HEK293 (cell line): ENCODE results near the gene DCC.

Experiments used
- GLI4 ChIP-seq: fragments of 450-650 bp; formaldehyde crosslinking; IDR thresholded peaks from 2 replicates; pipeline ENCODE4 v1.5.1; 2016; ENCODE audit warnings: missing biosample characterization, missing genetic modification characterization
- TCF7L2 ChIP-seq: IDR thresholded peaks from 2 replicates; pipeline ENCODE4 v1.6.1; 2011; ENCODE audit warnings: low read depth, mild to moderate bottlenecking, inconsistent platforms, low read length, moderate library complexity, borderline replicate concordance
- ZBTB20 ChIP-seq: fragments of 450-650 bp; formaldehyde crosslinking; IDR thresholded peaks from 2 replicates; pipeline ENCODE4 v1.5.1; 2016; ENCODE audit warnings: missing biosample characterization, missing genetic modification characterization
- ZNF169 ChIP-seq: fragments of 450-650 bp; formaldehyde crosslinking; IDR thresholded peaks from 2 replicates; pipeline ENCODE4 v1.5.1; 2016; ENCODE audit warnings: missing biosample characterization, missing genetic modification characterization
- ZNF214 ChIP-seq: fragments of 450-650 bp; formaldehyde crosslinking; IDR thresholded peaks from 2 replicates; pipeline ENCODE4 v1.5.1; 2017; ENCODE audit warnings: missing biosample characterization, mild to moderate bottlenecking, missing genetic modification characterization, borderline replicate concordance
- ZNF341 ChIP-seq: fragments of 450-650 bp; formaldehyde crosslinking; IDR thresholded peaks from 2 replicates; pipeline ENCODE4; 2016; ENCODE audit warnings: low read depth, missing biosample characterization, missing genetic modification characterization
- ZNF423 ChIP-seq: fragments of 450-650 bp; formaldehyde crosslinking; IDR thresholded peaks from 2 replicates; pipeline ENCODE4 v1.5.1; 2016; ENCODE audit warnings: missing biosample characterization, missing genetic modification characterization
- ZNF621 ChIP-seq: fragments of 450-650 bp; formaldehyde crosslinking; IDR thresholded peaks from 2 replicates; pipeline ENCODE4 v1.5.1; 2017; ENCODE audit warnings: missing biosample characterization, missing genetic modification characterization
- TF ChIP-seq, protein P1 (sequence below): fragments of 450-650 bp; formaldehyde crosslinking; IDR thresholded peaks from 2 replicates; pipeline ENCODE4 v1.5.1; 2016; ENCODE audit warnings: missing biosample characterization, missing genetic modification characterization
- TF ChIP-seq, protein P2 (sequence below): fragments of 450-650 bp; formaldehyde crosslinking; IDR thresholded peaks from 2 replicates; pipeline ENCODE4 v1.5.1; 2016; ENCODE audit warnings: missing biosample characterization, missing genetic modification characterization
- TF ChIP-seq, protein P3 (sequence below): fragments of 450-650 bp; formaldehyde crosslinking; IDR thresholded peaks from 2 replicates; pipeline ENCODE4 v1.5.1; 2016; ENCODE audit warnings: missing biosample characterization, missing genetic modification characterization
- TF ChIP-seq, protein P4 (sequence below): fragments of 450-650 bp; formaldehyde crosslinking; IDR thresholded peaks from 2 replicates; pipeline ENCODE4 v1.5.1; 2016; ENCODE audit warnings: missing biosample characterization, missing genetic modification characterization

DNA sequence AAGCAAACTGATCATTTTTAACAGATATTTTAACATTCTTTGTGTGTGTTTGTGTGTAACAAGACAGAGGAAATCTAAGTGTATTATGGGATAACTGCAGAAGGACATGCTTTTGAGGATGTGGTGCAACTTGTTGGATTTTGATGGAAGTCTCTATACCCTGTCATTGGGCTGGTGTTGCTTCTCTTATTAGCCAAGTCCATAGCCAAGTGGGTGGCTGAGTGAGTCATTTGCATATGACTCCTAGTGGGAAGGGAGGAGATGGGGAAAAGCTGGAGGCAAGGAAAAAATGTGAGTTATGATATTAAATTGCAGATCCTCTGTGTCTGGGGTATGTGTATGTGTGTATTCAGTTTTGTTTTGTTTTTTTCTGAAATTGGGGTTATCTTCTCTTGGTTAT, 879.9 kb downstream of the DCC start:
- TF ChIP-seq ZNF214: no peak
- TF ChIP-seq, protein P1, sequence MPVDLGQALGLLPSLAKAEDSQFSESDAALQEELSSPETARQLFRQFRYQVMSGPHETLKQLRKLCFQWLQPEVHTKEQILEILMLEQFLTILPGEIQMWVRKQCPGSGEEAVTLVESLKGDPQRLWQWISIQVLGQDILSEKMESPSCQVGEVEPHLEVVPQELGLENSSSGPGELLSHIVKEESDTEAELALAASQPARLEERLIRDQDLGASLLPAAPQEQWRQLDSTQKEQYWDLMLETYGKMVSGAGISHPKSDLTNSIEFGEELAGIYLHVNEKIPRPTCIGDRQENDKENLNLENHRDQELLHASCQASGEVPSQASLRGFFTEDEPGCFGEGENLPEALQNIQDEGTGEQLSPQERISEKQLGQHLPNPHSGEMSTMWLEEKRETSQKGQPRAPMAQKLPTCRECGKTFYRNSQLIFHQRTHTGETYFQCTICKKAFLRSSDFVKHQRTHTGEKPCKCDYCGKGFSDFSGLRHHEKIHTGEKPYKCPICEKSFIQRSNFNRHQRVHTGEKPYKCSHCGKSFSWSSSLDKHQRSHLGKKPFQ (tag by site-specific recombination): no peak
- no peak for TF ChIP-seq ZNF341 (tag by site-specific recombination)
- TF ChIP-seq, protein P2, sequence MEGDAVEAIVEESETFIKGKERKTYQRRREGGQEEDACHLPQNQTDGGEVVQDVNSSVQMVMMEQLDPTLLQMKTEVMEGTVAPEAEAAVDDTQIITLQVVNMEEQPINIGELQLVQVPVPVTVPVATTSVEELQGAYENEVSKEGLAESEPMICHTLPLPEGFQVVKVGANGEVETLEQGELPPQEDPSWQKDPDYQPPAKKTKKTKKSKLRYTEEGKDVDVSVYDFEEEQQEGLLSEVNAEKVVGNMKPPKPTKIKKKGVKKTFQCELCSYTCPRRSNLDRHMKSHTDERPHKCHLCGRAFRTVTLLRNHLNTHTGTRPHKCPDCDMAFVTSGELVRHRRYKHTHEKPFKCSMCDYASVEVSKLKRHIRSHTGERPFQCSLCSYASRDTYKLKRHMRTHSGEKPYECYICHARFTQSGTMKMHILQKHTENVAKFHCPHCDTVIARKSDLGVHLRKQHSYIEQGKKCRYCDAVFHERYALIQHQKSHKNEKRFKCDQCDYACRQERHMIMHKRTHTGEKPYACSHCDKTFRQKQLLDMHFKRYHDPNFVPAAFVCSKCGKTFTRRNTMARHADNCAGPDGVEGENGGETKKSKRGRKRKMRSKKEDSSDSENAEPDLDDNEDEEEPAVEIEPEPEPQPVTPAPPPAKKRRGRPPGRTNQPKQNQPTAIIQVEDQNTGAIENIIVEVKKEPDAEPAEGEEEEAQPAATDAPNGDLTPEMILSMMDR (tag by site-specific recombination): no peak
- TF ChIP-seq, protein P3, sequence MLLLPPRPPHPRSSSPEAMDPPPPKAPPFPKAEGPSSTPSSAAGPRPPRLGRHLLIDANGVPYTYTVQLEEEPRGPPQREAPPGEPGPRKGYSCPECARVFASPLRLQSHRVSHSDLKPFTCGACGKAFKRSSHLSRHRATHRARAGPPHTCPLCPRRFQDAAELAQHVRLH (tag by site-specific recombination): no peak
- no peak for TF ChIP-seq ZNF423 (tag by site-specific recombination)
- no peak for TF ChIP-seq ZNF621 (tag by site-specific recombination)
- TF ChIP-seq TCF7L2: no peak
- no peak for TF ChIP-seq ZBTB20
- TF ChIP-seq, protein P4, sequence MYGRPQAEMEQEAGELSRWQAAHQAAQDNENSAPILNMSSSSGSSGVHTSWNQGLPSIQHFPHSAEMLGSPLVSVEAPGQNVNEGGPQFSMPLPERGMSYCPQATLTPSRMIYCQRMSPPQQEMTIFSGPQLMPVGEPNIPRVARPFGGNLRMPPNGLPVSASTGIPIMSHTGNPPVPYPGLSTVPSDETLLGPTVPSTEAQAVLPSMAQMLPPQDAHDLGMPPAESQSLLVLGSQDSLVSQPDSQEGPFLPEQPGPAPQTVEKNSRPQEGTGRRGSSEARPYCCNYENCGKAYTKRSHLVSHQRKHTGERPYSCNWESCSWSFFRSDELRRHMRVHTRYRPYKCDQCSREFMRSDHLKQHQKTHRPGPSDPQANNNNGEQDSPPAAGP (tag by site-specific recombination): no peak
- TF ChIP-seq ZNF169 (tag by site-specific recombination): no peak
- TF ChIP-seq GLI4 (tag by site-specific recombination): no peak
